K562 (cell line): ENCODE results near the gene ZDHHC17. TPM values are rescaled to one million over a fixed set of nuclear protein-coding genes. Genes with fewer than 3 reads are reported as not detected.

Experiments used
- CAMTA2 ChIP-seq: fragments of 250-450 bp; sonication (Bioruptor Pico); conservative IDR thresholded peaks from 2 replicates; pipeline ENCODE4 v1.5.1; 2022
- ELK3 ChIP-seq: fragments of 450-650 bp; formaldehyde crosslinking; IDR thresholded peaks from 2 replicates; pipeline ENCODE4 v1.4.0; 2020; ENCODE audit warnings: mild to moderate bottlenecking
- EP400 ChIP-seq: fragments of 450-650 bp; IDR thresholded peaks from 2 replicates; pipeline ENCODE4 v1.6.1; 2017; ENCODE audit warnings: antibody characterized with exemption, mild to moderate bottlenecking, moderate library complexity
- ESRRB ChIP-seq: fragments of 250-450 bp; sonication (Bioruptor Pico); IDR thresholded peaks from 2 replicates; pipeline ENCODE4 v1.5.0; 2020; ENCODE audit warnings: mild to moderate bottlenecking, moderate library complexity, borderline replicate concordance
- HNRNPH1 ChIP-seq: fragments of 200-400 bp; formaldehyde crosslinking; optimal IDR thresholded peaks from 2 replicates; pipeline ENCODE3; 2017; ENCODE audit warnings: low read depth, mild to moderate bottlenecking, low read length, moderate library complexity
- HNRNPK ChIP-seq: fragments of 200-400 bp; formaldehyde crosslinking; IDR thresholded peaks from one replicate; pipeline ENCODE4 v1.6.1; 2018; ENCODE audit warnings: mild to moderate bottlenecking, low read depth, low read length; ENCODE audit not compliant: poor library complexity, severe bottlenecking
- KAT8 ChIP-seq: fragments of 450-650 bp; IDR thresholded peaks from 2 replicates; pipeline ENCODE4 v1.6.1; 2016; ENCODE audit warnings: low read depth, mild to moderate bottlenecking
- LARP7 ChIP-seq: fragments of 450-650 bp; IDR thresholded peaks from 2 replicates; pipeline ENCODE4 v1.6.1; 2016
- LCOR ChIP-seq: sonication (generic); formaldehyde crosslinking; IDR thresholded peaks from 2 replicates; pipeline ENCODE4 v1.8.0; 2022; ENCODE audit warnings: mild to moderate bottlenecking, missing genetic modification reagents
- MCM3 ChIP-seq: fragments of 450-650 bp; IDR thresholded peaks from 2 replicates; pipeline ENCODE4 v1.6.1; 2016
- PBX2 ChIP-seq, 2 experiments: IDR thresholded peaks in 1 of 2; conservative IDR thresholded peaks in 1 of 2; 2 replicates each; pipeline ENCODE4 v1.6.1; 2016; ENCODE audit warnings: low read depth in 2 of 2, mild to moderate bottlenecking in 1 of 2, missing compliant biosample characterization in 1 of 2, missing genetic modification characterization in 1 of 2, moderate library complexity in 1 of 2
- SIN3A ChIP-seq, 2 experiments: fragments of 150-350 bp in 1 of 2; IDR thresholded peaks; 2 replicates each; pipeline ENCODE4 v1.6.1; 2011 to 2016; ENCODE audit warnings: borderline replicate concordance in 2 of 2, low read depth in 2 of 2, low read length in 2 of 2, mild to moderate bottlenecking in 2 of 2, moderate library complexity in 2 of 2; ENCODE audit not compliant: control insufficient read depth in 1 of 2
- TEAD1 ChIP-seq, 2 experiments: fragments of 450-650 bp in 1 of 2; sonication (generic) in 1 of 2; formaldehyde crosslinking; IDR thresholded peaks; 2 replicates each; pipeline versions ENCODE4 v1.4.0 to v1.8.0; 2020 to 2022; ENCODE audit warnings: mild to moderate bottlenecking in 2 of 2, missing genetic modification reagents in 1 of 2
- ZNF324 ChIP-seq: fragments of 250-450 bp; sonication (Bioruptor Pico); IDR thresholded peaks from 2 replicates; pipeline ENCODE4 v1.4.0; 2020; ENCODE audit warnings: mild to moderate bottlenecking
- ZNF766 ChIP-seq: fragments of 200-800 bp; sonication (Bioruptor generic); conservative IDR thresholded peaks from 2 replicates; pipeline ENCODE4 v1.6.1; 2016; ENCODE audit warnings: missing genetic modification characterization, missing compliant biosample characterization
- polyA plus RNA-seq, 8 experiments: library from polyadenylated mRNA; depleted of rRNA in 4 of 8; stranded (reverse) in 5 of 8; unstranded in 3 of 8; fragments of >200 nt; fragmentation: Nextera tagmentation in 2 of 8; fragmentation: Illumina TruSeq in 1 of 8; extraction: Ambion mirVana in 2 of 8; extraction: Trizol in 1 of 8; gene quantifications; 2 replicates each; pipeline versions ENCODE4 v1.2.1 to v1.2.3, GENCODE V29; 2011 to 2014; ENCODE audit warnings: inconsistent platforms in 1 of 8, missing spikeins in 1 of 8
- total RNA-seq, 7 experiments: library from RNA; depleted of rRNA in 6 of 7; stranded (reverse); fragments of >200 nt in 6 of 7; fragmentation: Illumina TruSeq in 2 of 7; extraction: Trizol in 2 of 7; gene quantifications; 2 replicates each; pipeline versions ENCODE4 v1.2.1 to v1.2.3, GENCODE V29; 2011 to 2021; ENCODE audit warnings: low replicate concordance in 1 of 7
- TF ChIP-seq, protein P1 (sequence below): fragments of 200-800 bp; sonication (Bioruptor generic); IDR thresholded peaks from 2 replicates; pipeline ENCODE4 v1.6.1; 2017; ENCODE audit warnings: missing genetic modification characterization, missing compliant biosample characterization
- TF ChIP-seq, protein P2 (sequence below): sonication (generic); formaldehyde crosslinking; IDR thresholded peaks from 2 replicates; pipeline ENCODE4 v1.8.0; 2022; ENCODE audit warnings: mild to moderate bottlenecking, missing genetic modification reagents
- TF ChIP-seq, protein P3 (sequence below), 3 experiments: IDR thresholded peaks in 2 of 3; conservative IDR thresholded peaks in 1 of 3; 2 replicates each; pipeline ENCODE4 v1.5.1; 2011 to 2012; ENCODE audit warnings: low read length in 3 of 3, mild to moderate bottlenecking in 3 of 3, control low read depth in 2 of 3, improper control_type of control experiment in 1 of 3, inconsistent platforms in 1 of 3, low read depth in 1 of 3, mixed read lengths in 1 of 3, moderate library complexity in 1 of 3; ENCODE audit not compliant: insufficient read depth in 2 of 3

Gene ZDHHC17
- total and polyA plus RNA-seq, 9 of the 15 experiments (the other 6 are each of a cell fraction or from before 2014, with no cell fraction given): 6.7 to 66.0 (median 27.5) TPM

DNA sequence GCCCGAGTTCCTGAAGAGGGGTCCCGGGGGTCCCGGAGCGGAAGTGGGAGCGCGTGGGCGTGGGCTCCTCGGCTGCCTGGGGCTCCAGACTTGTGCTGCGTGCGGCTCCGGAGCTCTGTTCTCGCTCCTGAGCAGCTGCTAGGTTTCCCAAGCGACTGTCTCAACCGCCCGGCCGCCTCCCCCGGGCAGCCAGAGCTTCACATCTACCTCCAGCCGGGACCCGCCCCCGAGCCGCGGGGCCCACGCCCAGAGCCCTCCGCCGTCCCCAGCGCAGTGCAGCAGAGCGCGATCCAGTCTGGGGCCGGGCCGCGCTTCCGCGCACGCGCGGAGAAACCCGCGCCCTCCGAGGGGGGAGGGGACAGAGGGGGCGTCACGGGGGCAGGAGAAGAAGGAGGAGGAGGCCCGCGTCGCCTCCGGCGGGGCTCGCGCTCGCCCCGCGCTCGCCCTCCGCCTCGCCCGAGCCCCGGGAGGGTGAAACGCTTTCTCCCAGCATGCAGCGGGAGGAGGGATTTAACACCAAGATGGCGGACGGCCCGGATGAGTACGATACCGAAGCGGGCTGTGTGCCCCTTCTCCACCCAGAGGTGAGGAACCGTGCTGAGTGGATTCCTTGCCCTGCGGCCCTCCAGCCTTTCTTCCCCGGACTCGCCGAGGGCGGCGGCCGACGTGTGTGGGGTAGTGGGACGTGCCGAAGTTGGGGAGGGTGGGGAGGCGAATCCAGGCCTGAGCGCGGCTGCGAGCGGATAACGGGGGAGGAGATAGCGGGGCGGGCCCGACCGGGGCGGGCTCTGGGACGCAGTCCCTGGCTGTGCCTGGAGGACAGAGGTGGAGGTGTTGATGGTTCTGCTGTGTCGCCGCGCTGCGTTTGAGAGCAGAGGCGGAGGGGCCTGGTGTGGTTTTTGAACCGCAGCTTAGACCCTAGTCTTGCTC lies at the start of gene ZDHHC17 (continued):
- TF ChIP-seq SIN3A (IDR thresholded peaks at IDR 0.05; ENCODE audit: borderline replicate concordance in 2 of 2, control insufficient read depth in 1 of 2, low read depth in 2 of 2, low read length in 2 of 2) (peak; percentile 50 to 61; a peak in 2 of 4 replicates), ESRRB (CRISPR knock-in tag) (no peak), TEAD1 (CRISPR knock-in tag; IDR thresholded peaks at IDR 0.05) (peak; percentile 31 to 75; a peak in 2 of 4 replicates), HNRNPK (no peak), EP400 (peak; percentile 86), LARP7 (no peak), KAT8 (no peak), ZNF324 (CRISPR knock-in tag) (no peak), PBX2 (CRISPR knock-in tag; IDR thresholded peaks at IDR 0.05; ENCODE audit: low read depth) (no peak), PBX2 (tag; conservative IDR thresholded peaks at IDR 0.05; ENCODE audit: low read depth) (no peak), ELK3 (CRISPR knock-in tag) (no peak), HNRNPH1 (no peak), ZNF766 (no peak), LCOR (peak; percentile 87), CAMTA2 (CRISPR knock-in tag) (no peak), MCM3 (no peak)
- TF ChIP-seq, protein P1, sequence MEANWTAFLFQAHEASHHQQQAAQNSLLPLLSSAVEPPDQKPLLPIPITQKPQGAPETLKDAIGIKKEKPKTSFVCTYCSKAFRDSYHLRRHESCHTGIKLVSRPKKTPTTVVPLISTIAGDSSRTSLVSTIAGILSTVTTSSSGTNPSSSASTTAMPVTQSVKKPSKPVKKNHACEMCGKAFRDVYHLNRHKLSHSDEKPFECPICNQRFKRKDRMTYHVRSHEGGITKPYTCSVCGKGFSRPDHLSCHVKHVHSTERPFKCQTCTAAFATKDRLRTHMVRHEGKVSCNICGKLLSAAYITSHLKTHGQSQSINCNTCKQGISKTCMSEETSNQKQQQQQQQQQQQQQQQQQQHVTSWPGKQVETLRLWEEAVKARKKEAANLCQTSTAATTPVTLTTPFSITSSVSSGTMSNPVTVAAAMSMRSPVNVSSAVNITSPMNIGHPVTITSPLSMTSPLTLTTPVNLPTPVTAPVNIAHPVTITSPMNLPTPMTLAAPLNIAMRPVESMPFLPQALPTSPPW (CRISPR knock-in tag): peak; percentile 98
- TF ChIP-seq, protein P2, sequence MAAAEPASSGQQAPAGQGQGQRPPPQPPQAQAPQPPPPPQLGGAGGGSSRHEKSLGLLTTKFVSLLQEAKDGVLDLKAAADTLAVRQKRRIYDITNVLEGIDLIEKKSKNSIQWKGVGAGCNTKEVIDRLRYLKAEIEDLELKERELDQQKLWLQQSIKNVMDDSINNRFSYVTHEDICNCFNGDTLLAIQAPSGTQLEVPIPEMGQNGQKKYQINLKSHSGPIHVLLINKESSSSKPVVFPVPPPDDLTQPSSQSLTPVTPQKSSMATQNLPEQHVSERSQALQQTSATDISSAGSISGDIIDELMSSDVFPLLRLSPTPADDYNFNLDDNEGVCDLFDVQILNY: no peak
- TF ChIP-seq, protein P3, sequence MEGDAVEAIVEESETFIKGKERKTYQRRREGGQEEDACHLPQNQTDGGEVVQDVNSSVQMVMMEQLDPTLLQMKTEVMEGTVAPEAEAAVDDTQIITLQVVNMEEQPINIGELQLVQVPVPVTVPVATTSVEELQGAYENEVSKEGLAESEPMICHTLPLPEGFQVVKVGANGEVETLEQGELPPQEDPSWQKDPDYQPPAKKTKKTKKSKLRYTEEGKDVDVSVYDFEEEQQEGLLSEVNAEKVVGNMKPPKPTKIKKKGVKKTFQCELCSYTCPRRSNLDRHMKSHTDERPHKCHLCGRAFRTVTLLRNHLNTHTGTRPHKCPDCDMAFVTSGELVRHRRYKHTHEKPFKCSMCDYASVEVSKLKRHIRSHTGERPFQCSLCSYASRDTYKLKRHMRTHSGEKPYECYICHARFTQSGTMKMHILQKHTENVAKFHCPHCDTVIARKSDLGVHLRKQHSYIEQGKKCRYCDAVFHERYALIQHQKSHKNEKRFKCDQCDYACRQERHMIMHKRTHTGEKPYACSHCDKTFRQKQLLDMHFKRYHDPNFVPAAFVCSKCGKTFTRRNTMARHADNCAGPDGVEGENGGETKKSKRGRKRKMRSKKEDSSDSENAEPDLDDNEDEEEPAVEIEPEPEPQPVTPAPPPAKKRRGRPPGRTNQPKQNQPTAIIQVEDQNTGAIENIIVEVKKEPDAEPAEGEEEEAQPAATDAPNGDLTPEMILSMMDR (IDR thresholded peaks at IDR 0.05 in 2 of 3, conservative IDR thresholded peaks at IDR 0.05 in 1 of 3; ENCODE audit: insufficient read depth in 2 of 3, low read depth in 1 of 3, low read length in 3 of 3): no peak
